Superior temporal gyrus (tissue), 1 donor: ENCODE data around the gene TTC27.
"Not testable (repeated sequence)": the region's sequence is repeated elsewhere in the genome, so short reads cannot be mapped to it uniquely, and the experiment has no call there.

Source experiments
- DNase-seq: peaks from one replicate; pipeline ENCODE4 v3.0.0-alpha.2; 2016; ENCODE audit errors: extremely low spot score

Gene TTC27

DNA sequence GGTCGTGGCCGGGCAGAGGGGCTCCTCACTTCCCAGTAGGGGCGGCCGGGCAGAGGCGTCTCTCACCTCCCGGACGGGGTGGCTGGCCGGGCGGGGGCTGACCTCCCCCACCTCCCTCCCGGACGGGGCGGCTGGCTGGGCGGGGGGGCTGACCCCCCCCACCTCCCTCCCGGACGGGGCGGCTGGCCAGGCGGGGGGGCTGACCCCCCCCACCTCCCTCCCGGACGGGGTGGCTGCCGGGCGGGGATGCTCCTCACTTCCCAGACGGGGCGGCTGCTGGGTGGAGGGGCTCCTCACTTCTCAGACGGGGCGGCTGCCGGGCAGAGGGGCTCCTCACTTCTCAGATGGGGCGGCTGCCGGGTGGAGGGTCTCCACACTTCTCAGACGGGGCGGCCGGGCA is 126.8 kb downstream of the TTC27 start:
- DNase-seq: not testable (repeated sequence)

- DNase-seq: no peak
Measured at GRCh38 chr2:32755666-32756065, 127.8 kb downstream of the TTC27 start.

DNA sequence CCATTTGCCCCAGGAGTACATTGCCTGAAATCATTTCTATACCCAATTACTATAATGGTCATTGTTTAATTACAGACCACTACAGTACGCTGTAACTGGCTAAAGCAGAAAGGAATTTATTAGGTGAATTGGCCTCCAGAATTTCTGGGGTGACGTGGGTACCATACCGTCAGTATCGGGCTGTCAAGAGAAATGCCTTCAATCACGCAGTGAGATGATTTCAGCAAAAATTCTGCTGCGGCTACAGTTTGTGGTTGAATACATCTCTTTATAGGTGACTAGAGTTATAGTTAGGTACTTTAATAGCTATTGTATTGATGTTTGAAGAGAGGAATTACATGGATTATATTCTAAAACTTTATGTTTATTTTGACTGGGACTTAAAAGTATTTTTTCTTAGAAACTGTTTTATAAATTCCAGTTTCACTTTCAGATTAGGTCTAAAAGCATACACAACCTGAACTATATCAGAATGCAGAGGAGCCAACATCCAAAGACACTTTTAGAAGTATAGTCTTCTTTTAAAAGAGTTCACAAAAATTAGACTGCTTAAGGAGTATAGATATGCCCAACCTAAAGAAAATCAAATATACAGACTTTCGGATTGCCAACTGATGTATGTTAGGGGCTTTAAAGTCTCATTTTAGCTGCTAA is 128.4 kb downstream of the TTC27 start:
- DNase-seq: no peak

DNA sequence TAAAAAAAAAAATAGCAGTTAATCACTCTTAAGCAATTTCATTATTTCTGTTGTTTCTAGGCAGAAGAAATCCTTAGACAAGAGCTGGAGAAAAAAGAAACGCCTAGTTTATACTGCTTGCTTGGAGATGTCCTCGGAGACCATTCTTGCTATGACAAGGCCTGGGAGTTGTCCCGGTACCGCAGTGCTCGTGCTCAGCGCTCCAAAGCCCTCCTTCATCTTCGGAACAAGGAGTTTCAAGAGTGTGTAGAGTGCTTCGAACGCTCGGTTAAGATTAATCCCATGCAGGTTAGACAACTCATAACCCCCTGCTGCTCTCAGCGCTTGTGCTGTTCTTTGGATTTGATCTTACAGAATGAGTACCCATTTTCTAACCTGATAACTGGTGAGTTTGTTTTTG is 130.4 kb downstream of the TTC27 start:
- no peak for DNase-seq

DNA sequence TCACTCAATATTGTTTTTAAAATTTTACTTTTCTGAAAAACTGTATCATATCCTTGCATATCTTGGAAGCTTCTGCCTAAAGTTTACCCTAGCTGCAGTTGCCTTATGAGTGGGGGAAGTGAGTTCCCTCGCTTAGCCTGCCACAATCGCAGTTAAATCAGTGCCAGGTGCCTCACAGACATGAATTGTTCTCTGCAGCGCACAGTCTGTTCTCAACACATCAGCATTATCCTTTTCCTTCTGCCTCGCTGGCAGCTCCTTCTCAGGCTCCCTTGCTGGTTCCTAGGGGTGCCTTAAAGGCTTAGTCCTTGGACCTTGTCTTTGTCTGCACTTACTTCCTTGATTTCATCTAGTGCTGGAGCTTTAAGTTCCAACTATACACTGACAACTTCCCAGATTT is 132.8 kb downstream of the TTC27 start:
- DNase-seq: no peak

GRCh38 chr2:32768387-32769174 is 140.7 kb downstream of the TTC27 start:
- DNase-seq: no peak

GRCh38 chr2:32770360-32770759 is 142.5 kb downstream of the TTC27 start:
- no peak for DNase-seq

- DNase-seq: peak; percentile 86
Measured at GRCh38 chr2:32772638-32773447, 145.0 kb downstream of the TTC27 start.

DNA sequence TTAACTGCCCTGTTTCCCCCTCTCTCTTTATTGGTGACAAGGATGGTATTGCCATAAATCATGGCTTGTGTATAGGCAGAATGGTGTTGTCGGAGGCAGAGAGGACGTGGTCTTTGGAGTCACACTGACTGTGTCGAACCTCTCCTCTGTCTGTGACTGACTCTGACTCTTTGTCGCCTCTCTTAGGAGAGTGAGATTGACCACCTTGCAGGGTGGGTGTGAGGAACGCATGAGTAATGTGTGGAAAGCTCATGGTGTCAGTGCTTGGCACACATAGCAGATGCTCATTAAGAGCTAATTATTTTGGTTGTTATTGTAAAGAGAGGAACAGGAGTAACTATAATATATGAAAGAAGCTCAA is 145.6 kb downstream of the TTC27 start:
- DNase-seq: no peak

DNA sequence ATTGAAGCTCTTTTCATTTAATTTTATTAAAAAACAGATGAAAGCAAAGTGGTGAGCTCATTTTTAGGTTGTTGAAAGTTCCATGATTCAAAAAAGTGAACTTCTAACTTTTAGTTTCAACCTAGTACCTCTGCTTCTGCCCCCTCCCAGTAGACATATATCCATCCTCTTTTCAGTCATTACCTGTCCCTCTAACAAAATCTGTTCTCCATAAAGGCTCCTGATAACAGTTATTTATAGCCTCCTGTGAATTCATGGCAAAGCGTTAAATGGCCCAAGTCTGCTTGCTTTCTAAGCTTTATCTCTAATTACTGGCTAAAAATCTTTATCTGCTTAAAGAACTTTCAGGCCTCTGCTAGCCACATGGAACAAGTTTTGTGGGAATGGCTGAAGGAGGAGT is 148.1 kb downstream of the TTC27 start:
- DNase-seq: no peak

DNA sequence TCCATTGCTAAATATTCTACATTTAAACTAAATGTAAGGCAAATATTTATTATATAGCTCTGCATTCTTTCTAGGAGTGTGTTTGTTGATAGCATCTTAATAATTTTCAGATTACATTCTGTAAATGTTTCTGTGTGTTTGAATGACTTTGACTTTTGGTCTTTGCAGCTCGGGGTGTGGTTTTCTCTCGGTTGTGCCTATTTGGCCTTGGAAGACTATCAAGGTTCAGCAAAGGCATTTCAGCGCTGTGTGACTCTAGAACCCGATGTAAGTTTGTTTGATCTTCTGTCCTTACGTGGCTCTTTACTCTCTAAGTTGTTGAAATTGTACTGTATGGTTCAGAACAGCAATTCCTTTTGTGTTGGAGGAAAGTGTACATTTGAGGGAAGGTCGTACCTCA is 149.9 kb downstream of the TTC27 start:
- no peak for DNase-seq

GRCh38 chr2:32780961-32781360 is 153.1 kb downstream of the TTC27 start:
- no peak for DNase-seq

DNA sequence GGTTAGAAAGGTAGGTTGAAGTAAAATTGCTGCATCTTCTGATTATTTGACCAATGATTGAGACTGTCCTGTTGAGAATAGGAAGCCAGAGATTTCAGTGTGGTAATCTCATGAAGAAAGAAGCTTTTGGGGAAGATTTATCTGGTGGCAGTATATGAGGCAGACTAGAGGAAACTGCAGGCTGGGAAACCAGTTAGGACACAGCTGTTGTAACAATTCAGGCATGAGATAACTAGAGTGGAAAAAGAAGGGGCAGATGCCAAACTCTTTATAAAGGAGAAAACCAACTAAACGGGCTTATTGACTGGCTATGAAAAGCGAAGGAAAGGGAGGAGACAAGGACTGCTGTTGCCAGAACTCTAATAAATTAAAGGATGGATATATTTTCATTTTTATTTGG is 155.6 kb downstream of the TTC27 start:
- no peak for DNase-seq

GRCh38 chr2:32783933-32784332 is 156.1 kb downstream of the TTC27 start:
- DNase-seq: no peak

GRCh38 chr2:32787207-32787606 is 159.4 kb downstream of the TTC27 start:
- no peak for DNase-seq

GRCh38 chr2:32788114-32788513 is 160.3 kb downstream of the TTC27 start:
- no peak for DNase-seq

- DNase-seq: no peak
Measured at GRCh38 chr2:32792416-32792815, 164.6 kb downstream of the TTC27 start.

DNA sequence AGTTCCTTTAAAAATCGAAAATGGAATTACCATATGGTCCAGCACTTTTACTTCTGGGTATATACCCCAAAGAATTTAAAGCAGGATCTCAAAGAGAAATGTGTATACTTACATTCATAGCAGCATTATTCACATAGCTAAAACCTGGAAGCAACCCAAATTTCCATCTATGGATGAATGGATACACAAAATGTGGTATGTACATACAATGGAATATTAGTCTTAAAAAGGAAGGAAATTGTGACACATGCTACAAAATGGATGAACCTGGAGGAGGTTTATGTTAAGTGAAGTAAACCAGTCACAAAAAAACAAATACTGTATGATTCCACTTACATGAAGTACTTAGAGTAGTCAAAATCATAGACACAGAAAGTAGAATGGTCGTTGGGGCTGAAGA is 171.0 kb downstream of the TTC27 start:
- DNase-seq: no peak

GRCh38 chr2:32801741-32802140 is 173.9 kb downstream of the TTC27 start:
- DNase-seq: no peak

- DNase-seq: no peak
Measured at GRCh38 chr2:32802877-32803276, 175.0 kb downstream of the TTC27 start.

DNA sequence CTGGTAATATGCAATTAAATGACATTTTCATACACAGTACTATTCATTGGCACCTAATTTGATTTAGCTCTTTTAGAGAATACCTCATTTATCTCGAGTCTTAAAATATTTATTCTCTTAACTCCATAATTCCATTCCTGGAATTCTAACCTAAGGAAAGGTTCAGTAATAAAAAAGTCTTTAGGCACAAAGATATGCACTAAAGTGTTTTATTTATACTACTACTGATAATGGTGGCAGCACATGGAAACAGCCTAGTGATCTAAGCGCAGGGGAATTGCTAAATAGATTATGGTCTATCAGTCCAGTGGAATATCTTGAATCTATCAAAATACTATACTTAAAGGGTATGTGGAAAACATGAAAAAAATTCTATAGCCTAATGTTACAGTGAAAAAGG is 176.4 kb downstream of the TTC27 start:
- no peak for DNase-seq
